Keratinocyte (primary cell): ENCODE measurements around the gene SEMA4G.

Experiments
- EZH2 ChIP-seq: IDR thresholded peaks from one replicate; pipeline ENCODE4 v1.6.1; 2012; ENCODE audit warnings: inconsistent platforms, mild to moderate bottlenecking, low read length, moderate library complexity
- TF ChIP-seq, protein P1 (sequence below), 3 experiments: IDR thresholded peaks in 1 of 3; conservative IDR thresholded peaks in 1 of 3; optimal IDR thresholded peaks in 1 of 3; 2 replicates in 2 of 3; 3 replicates in 1 of 3; pipeline versions ENCODE3 to v1.5.1; 2011; ENCODE audit warnings: low read length in 3 of 3, mild to moderate bottlenecking in 3 of 3, moderate library complexity in 2 of 3, control low read depth in 1 of 3, inconsistent platforms in 1 of 3; ENCODE audit not compliant: insufficient read depth in 2 of 3; ENCODE audit errors: extremely low read depth in 1 of 3

DNA sequence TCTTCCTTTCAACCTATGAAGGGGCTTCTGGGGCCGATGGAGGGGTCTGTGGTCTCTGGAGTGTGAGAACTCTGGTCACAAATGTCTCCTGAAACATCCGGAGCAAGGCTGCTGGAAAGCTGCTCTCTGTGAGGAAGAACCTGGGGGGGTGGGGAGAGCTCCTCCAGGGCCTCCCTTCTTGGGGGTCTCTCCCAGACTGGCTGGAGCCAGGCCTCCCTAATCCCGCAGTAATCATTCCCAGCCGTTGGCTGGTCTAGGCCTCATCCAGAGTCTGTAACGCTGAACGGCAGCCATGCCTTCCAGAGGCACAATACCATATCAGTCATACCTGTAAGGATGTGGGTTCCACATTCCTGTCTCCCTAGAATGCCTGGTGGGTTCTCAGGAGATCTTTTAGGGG is 25.9 kb downstream of the SEMA4G start:
- TF ChIP-seq, protein P1, sequence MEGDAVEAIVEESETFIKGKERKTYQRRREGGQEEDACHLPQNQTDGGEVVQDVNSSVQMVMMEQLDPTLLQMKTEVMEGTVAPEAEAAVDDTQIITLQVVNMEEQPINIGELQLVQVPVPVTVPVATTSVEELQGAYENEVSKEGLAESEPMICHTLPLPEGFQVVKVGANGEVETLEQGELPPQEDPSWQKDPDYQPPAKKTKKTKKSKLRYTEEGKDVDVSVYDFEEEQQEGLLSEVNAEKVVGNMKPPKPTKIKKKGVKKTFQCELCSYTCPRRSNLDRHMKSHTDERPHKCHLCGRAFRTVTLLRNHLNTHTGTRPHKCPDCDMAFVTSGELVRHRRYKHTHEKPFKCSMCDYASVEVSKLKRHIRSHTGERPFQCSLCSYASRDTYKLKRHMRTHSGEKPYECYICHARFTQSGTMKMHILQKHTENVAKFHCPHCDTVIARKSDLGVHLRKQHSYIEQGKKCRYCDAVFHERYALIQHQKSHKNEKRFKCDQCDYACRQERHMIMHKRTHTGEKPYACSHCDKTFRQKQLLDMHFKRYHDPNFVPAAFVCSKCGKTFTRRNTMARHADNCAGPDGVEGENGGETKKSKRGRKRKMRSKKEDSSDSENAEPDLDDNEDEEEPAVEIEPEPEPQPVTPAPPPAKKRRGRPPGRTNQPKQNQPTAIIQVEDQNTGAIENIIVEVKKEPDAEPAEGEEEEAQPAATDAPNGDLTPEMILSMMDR (optimal IDR thresholded peaks at IDR 0.05 in 1 of 3, IDR thresholded peaks at IDR 0.05 in 1 of 3, conservative IDR thresholded peaks at IDR 0.05 in 1 of 3; ENCODE audit: extremely low read depth in 1 of 3, insufficient read depth in 2 of 3, low read length in 3 of 3) = no peak
- no peak for TF ChIP-seq EZH2
